SHP77 (cell line): ENCODE results near the gene NXNL2.
A peak's percentile ranks its signal among the peaks of the same experiment; 100 is the strongest.

Experiments used
- DNase-seq, 2 experiments: peaks; one replicate each; lab custom pipeline; 2025; lab: John Stamatoyannopoulos, UW

Gene NXNL2

GRCh38 chr9:88578121-88579049 lies 43.4 kb downstream of the NXNL2 start:
- peak; percentile 10 to 28 for DNase-seq

- no peak for DNase-seq
These were observed 44.2 kb downstream of the NXNL2 start for GRCh38 chr9:88579050-88579715.

- no peak for DNase-seq
These were observed 46.0 kb downstream of the NXNL2 start for GRCh38 chr9:88580961-88581360.

GRCh38 chr9:88583901-88584596 lies 49.1 kb downstream of the NXNL2 start:
- DNase-seq = no peak

- no peak for DNase-seq
These were observed 50.4 kb downstream of the NXNL2 start for GRCh38 chr9:88585426-88585825.

GRCh38 chr9:88586452-88586851 lies 51.5 kb downstream of the NXNL2 start:
- DNase-seq = no peak

GRCh38 chr9:88587182-88587581 lies 52.2 kb downstream of the NXNL2 start:
- no peak for DNase-seq

- no peak for DNase-seq
These were observed 53.1 kb downstream of the NXNL2 start for GRCh38 chr9:88587885-88588649.

- no peak for DNase-seq
These were observed 54.7 kb downstream of the NXNL2 start for GRCh38 chr9:88589656-88590055.

- DNase-seq = no peak
These were observed 55.7 kb downstream of the NXNL2 start for GRCh38 chr9:88590558-88591146.

GRCh38 chr9:88593537-88594185 lies 58.7 kb downstream of the NXNL2 start:
- DNase-seq = peak in 1 of 2 experiments; percentile 39
